GM18868 (cell line): ENCODE measurements around the gene SCRN1.
"Not testable (repeated sequence)": the region's sequence is repeated elsewhere in the genome, so short reads cannot be mapped to it uniquely, and the experiment has no call there.

Experiments
- ATAC-seq: cut with Tn5 transposase; IDR thresholded peaks from one replicate; pipeline ENCODE4 v1.9.1; 2021; ENCODE audit warnings: mild to moderate bottlenecking, moderate library complexity; ENCODE audit not compliant: unreplicated experiment

The SCRN1 gene

DNA sequence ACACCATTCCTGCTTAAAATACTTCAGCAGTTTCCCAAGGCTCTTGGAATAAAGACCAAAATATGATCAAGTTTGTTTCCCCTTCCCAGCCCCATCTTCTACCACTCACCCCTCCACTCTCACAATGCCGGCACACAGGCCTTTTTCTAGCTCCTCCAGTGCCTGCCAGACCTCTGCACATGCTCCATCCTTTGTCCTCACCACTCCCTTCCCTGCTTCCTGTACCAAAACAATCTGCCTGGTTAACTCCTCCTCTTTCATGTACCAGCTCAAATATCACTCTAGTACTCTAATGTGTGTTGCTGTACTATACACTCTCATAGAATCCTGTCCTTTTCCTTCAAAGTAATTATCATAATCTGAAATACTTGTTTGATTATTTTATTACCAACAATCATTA, 19.4 kb downstream of the SCRN1 start:
- no peak for ATAC-seq

DNA sequence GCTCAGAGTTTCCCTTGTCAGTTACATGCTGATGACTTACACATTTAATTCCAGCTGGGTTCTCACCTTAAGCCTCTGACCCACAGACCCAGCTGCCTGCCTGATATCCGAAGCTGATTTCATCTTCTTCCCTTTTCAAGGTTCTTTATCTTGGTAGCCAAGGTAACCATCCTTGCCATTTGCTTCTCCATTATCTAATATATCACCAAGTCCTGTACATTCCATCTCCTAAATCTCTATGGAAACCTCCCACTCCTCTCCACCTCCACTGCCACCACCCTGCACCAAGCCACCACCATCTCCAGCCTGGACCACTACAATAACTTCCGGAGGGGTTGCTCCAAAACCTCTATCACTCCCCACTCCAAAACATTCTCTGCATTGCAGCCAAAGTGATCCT, 19.9 kb downstream of the SCRN1 start:
- ATAC-seq: no peak

DNA sequence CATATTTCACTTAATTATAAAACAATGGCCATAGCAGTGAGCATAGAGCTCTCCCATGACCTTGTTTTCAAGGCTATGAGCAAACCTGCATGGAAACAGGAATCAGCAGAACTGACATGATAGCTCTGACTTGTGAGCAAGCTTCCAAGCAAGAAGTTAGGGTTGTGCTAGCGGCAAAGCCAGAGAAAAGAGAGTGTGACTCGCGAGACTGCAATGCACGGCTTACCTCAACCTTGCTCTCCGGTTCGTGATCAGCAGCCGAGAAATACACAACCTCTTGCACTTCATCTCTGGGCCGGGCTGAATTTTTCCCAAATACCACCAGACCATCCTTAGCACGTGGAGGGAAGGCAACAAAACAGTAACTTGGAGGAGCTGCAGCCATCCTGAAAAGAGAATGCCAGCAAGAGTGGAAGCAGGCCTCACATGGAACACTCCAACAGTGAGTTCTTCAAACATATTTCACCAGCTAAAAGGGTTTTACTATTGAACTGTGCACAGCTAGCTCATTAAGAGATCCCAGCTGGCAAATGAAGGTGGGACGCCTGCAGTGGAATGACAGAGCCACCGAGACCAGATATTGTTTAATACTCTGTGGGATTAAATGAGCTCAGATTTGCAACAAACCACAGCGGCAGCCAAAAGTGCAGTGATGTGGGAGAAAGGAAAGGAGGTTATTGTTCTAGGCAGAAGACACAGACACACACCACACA, 20.8 kb downstream of the SCRN1 start:
- no peak for ATAC-seq

DNA sequence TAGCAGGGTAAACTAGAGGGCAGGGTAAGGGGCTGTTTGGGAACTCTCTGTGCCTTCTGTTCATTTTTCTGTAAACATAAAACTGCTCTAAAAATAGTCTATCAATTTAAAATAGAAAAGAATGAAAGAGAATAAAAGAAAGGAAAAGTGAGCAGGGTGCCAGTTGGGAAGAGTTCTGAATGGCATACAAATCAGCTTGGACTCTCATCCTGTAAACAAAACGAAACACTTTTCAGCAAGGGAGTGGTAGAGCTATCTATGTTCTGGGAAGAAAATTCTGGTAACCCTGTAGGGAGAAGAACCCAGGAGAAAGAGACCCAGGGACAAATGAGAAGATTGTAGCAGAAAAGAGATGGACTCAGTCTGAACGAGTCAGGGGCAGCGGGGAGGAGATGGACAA, 24.6 kb downstream of the SCRN1 start:
- ATAC-seq: no peak

DNA sequence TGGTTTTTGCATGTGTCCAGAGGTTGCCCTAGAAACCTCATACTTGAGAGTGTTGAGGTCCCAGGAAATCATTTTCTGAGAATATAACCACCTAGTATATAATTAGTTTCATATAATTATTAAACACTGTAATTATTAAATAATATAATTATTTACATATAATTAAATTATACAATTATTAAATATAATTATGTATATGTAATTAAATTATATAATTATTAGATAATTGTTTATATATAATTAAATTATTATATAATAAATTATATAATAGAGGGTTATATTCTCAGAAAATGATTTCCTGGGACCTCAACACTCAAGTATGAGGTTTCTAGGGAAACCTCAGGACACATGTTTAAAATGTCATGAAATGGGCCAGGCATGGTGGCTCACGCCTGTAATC, 27.6 kb downstream of the SCRN1 start:
- no peak for ATAC-seq

DNA sequence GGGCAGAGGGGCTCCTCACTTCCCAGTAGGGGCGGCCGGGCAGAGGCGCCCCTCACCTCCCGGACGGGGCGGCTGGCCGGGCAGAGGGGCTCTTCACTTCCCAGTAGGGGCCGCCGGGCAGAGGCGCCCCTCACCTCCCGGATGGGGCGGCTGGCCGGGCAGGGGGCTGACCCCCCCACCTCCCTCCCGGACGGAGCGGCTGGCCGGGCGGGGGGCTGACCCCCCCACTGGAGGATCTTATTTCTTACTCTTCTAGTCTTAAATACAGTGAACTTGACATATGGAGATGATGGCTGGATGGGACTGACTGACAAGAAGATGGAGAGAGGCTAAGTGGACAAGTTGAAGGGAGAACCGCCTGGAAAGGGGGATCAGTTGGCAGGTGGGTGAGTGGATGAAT, 28.0 kb downstream of the SCRN1 start:
- not testable (repeated sequence) for ATAC-seq

DNA sequence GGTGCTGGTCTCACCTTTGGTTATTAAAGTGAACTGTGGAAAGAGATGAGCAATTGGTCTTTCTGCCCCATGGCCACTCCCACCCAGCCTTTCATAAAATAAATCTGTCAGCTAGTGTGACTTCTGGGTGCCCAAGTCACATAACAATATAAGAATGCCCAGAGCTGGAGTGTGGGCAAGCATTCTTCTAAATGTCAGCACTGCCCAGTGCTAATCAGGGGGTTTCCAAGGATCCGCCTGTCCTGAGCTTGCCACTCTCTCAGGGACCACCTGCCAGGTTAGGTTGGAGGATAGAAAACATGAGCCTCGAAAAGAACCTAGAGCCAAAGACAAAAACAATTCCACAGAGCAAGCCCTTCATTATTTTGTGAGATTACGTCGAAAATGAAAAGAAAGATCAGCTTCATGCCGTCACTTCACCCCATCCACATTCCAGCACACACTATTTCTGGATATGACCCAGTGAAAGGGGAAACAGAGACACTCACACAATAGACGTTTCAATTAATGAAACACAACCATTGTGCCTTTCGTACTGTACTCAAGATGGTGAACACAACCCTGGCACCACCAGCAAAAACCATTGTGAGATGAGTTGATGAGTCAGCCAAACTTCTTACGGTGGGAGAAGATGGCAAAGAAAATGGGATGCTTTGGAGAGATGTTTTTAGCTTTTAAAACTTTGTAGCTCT, 30.8 kb downstream of the SCRN1 start:
- no peak for ATAC-seq

DNA sequence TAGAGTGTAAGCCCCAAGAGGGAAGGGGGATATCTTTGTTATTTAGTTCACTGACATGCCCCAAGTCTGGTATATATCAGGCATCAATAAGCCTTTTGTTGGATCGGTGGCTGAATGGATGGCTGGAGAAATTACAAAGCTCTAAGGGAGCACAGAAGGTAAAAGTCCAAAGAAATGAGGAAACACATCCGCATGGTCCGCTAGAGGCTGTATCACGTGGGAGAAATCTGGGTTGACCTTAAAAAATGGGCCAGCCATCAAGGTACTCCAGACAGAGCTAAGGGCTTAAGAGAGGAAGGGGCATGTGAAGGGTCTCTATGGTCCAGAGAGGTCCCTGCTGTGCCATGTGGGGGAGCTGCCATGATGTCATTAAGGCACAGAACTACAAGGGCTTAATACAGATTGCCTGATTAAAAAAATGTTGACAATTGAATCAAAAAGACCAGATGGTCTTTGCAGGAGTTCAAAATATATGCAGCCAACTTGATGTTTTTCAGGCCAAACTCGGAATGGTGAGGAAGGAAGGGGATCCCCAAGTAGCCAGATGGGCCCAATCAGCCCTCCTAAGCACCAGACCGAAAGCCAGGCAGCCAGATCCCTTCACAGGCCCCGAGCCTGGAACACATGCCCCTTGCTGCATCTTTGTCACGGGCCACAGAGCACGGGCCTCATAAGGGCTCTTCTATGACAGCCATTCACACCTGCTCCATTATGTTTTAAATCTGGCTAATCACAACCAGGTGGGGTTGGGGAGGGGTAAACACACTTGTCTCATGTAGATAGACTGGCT, 31.9 kb downstream of the SCRN1 start:
- no peak for ATAC-seq

DNA sequence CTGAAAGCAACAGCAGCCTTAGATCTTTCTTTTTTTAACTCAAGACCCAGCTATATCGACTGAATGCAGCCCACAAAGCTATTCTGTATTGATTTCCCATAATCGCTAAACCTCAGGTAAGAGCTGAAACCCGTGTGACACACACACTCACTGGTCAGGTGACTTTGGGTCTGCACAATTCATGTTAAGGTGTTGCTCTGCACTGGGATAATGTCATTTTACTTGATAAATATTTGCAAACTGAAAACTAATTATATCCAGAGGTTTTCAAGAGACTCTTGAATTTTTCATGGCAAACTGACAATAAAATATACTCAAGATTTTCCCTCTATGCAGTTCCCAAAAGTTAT, 33.1 kb downstream of the SCRN1 start:
- ATAC-seq: no peak

DNA sequence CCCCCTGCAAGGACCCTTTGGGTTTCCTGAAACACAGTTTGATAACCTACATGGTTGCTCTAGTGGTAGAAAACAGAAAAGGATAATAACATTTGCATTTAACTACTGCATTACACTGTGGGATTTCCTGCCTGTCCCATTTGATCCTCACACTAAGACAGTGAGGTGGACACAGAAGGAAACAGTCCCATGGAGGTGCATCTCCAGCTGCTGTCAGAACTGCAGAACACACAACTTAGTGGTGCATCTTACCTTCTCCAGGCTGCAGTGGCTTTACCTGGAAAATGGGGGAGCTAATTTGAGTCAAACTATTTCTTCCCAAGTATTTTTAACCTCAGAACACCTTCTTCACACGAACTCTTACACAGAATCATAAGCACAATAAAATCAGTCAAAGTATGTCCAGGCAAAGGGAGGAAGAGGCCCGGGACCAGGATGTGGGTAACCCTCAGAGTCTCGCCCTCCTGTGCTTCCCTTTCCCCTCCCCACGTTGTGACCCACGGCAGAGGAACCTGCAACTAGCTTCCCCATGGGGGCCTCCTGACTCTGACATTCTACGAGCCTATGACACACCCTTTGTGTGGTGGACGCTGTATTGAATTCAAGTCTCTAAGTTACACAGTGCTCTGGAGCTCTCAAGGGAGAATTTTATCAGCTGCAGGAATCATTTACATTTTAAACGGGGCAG, 33.7 kb downstream of the SCRN1 start:
- peak; percentile 72 for ATAC-seq

DNA sequence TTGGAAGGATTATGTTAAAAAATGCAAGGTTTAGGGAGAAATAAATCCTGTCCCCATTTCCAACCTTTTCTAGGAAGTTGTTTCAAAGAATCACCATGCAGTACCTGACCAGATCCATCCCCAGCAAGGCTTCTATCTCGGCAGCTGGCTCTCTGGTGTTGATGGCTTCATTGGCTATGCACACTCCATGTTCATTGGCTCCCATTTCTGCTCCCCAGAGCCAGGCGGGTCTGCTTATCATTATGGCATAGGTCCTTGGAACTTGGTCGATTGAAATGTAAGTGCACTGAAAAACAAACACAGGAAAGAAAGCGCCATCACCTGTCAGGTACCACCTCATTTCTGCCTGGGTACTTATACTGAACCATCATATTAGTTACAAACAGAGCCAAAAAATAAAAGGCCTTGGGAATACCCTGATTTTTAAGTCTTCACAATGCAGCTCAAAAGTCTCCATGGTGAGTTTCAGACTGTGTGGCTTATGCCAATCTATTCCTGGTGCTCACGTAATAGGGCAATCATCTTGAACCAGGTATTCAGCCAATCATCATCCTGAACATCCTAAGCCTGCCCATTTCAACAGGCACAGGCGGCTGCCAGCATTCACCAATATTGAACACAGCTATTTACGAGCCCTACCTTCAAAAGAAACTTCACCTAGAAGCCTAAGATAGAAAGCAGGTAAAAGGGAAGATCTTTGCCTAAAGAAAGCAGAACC, 34.4 kb downstream of the SCRN1 start:
- no peak for ATAC-seq

DNA sequence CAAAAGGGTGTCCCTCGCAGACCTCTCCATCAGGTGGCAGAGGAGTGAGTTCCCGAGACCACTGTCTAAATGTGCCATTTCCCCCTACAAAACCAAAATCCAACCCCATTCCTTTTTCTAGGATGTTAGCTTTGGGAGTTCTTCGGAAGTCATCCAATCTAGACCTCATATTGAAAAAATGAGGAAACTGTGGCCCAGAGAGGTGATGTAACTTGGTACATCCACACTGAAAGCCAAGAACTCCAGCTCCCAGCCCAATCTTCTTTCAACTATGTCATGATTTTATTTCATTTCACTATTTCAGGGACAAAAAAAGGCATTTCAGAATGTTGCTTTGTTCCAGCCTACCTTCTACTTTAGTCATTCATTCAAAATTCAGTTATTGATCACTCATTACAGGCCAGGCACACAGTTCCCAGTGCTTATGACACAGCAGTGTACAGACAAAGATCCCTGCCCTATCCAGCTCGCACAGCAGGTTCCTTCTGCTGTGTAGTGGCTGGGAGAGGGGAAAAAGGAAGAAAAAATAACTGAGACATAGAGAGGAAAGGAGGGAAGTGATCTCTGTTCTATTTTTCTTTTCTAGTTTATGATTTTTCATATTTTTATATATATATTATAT, 35.8 kb downstream of the SCRN1 start:
- ATAC-seq: no peak

DNA sequence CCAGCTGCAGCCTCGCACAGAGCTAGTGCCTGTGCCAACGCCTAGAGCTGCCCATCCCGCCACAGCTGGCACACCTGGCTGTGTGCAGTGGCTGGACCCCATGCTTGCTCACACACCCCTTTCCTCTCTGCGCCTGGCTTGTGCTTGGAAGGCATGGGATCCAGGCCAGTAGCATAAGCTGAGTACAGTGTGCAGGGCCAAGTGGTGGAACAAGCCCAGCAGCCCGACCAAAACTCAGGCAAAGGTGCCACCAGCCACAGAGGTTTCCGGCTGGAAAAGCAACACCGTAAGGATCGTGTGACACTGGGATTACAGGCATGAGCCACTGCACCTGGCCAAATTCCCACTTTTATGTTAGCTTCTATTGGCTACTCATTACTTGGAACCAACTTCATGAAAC, 38.4 kb downstream of the SCRN1 start:
- ATAC-seq: no peak

DNA sequence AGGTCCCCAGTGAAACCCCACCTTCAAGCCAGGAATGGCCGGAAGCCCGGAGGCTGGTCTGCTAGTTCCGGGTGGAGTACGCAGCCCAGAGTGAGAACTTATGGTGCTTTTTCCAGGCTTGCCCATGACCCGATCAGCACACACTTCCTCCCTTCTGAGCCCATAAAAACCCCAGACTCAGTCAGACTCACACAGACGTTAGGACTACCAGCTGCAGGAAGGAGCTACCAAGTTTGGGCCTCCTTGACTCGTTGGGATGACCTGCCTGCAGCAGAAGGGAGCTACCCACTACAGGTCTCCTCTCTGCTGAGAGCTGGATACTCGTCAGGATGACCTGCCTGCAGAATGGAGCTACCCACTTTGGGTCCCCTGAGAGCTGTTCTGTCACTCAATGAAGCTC, 39.1 kb downstream of the SCRN1 start:
- no peak for ATAC-seq

DNA sequence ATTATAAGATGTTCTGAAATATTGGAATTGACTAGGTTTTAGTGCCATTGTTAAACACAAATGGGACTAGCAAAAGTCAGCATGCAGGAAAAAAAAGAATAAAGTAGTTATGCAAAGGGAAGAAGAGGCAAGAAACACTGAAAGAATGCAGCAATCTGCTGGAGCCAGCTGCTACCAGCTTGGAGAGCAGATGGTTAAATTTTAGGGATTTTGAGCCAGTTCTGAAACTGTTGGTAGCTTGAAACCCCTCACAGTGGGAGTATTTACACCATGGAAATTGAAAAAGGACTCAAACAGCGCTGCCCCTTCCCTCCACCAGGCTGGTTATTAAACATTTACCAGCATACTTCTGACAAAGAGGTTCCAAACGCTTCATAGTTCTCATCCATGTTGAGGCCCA, 41.0 kb downstream of the SCRN1 start:
- no peak for ATAC-seq

DNA sequence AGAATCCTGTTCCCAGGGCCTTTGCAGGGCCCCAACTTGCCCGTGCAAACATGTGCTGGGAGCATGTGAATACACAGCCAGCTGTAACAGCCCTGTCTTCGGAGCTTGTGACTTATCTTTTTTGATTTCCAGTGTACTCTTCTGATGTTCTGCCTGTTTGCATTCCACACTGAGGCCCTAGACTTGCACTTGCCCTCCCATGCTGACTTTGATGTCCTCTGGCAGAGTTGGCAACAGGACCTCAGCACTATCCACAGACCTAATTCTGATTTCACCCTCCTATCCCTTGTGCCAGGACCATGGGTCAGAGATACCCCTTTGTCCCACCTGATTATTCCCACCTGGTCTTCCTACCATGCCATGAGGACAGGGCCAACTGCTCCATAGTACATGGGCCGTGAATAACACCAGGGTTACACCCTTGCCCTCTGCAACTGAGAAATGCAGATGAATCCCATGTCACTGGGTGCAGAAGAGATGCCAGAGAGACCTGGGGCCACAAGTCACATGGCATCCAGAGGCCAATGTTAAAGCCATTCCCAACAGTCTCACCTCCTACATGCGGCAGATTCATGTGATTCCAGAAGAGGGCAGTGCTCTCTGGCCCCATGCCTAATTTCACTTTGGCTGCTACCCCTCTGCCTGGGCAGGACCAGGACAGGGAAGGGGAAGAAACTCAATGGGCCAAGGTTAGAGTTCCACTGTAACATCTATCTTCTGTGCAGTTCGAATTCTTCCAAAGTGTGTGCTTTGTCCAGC, 43.0 kb downstream of the SCRN1 start:
- no peak for ATAC-seq

DNA sequence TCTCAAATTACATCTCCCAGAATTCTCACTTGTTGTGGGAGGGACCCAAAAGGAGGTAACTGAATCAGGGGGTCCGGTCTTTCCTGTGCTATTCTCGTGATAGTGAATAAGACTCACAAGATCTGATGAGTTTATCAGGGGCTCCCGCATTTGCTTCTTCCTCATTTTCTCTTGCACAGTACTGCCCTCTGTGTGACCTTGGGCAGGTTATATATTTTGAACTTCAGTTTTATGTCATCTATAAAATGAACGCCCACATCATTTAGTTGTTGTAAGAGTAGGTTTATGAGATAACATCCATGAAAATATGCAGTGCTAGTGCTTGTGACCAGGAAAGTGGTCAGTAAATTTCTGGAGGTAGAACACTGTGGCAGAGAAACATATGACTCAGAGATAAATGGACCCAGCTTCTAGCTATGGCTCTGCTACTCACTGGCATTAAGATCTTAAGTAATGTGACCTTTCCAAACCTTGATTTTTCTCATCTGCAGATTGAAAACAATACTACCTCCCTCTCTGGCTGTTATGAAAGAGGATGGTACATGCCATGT, 44.3 kb downstream of the SCRN1 start:
- no peak for ATAC-seq

DNA sequence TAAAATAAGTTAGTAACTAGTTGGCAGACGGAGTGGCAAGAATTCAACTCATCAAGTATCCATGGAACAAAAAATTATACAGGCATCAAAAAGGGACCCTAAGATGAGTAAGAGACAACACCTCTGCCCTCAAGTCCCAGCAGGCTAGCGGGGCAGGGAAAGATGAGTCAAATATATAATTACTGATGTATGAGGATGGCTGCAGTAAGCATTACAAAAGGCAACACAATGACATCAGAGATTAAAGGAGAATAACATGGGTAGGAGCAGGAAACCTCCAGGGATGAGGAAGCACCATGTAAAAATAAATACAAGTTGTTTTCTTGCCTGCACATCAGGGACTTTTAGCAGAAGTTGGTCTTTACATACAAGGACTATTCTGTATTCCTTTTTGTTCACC, 49.4 kb downstream of the SCRN1 start:
- ATAC-seq: no peak

DNA sequence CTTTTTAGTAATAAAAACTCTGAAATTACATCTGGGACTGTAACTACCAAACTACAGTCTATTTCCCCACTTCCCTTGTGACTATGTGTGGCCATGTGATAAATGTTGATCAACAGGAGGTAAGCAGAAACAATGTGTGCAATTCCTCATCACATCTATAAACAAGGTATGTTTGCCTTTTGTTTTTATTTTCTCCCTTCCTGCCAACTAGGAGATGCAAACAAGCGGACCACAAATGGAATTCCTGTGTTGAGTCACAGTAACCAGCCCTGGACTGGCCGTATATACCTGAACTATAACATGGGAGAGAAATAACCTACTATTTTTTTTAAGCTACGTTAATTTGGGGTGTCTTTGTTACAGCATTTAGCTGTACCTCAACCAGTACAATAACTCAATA, 52.5 kb downstream of the SCRN1 start:
- ATAC-seq: no peak
